Measurements from ENCODE around the gene IPO7. TPM values are rescaled to one million over a fixed set of nuclear protein-coding genes. Genes with fewer than 3 reads are reported as not detected.

Gene IPO7
- total and polyA plus RNA-seq, 10 of the 15 experiments (the other 5 are each of a cell fraction or from before 2014, with no cell fraction given), result 5.0 to 51.4 (median 30.6) TPM

DNA sequence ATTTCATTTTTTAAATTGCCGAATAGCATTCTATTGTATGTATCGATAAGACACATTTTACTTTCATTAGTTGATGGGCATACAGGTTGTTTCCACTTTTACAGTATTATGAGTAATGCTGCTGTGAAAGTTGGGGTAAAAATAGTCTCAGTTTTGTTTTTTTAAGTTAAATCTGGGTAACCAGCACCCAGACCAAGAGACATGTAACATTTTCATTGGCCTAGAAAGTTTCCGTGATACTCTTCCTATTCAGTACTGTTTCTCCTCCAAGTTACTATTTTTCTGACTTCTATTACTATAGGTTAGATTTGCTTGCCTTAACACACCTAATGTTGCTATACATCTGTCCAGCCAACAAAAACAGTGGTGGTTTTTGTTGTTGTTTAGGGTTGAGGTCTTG, 12.3 kb downstream of the IPO7 start:
- RAD21 ChIA-PET (ENCODE audit: unreplicated experiment), result no interaction called here
- SMC1A ChIA-PET (ENCODE audit: uncharacterized antibody, unreplicated experiment), result no interaction called here
- WGBS (ENCODE audit: insufficient coverage, insufficient replicate concordance, low lambda C conversion rate, missing lambda C conversion rate), result 44% methylated on average over 3 of the region's 3 CpGs
- TF ChIP-seq, protein P1, sequence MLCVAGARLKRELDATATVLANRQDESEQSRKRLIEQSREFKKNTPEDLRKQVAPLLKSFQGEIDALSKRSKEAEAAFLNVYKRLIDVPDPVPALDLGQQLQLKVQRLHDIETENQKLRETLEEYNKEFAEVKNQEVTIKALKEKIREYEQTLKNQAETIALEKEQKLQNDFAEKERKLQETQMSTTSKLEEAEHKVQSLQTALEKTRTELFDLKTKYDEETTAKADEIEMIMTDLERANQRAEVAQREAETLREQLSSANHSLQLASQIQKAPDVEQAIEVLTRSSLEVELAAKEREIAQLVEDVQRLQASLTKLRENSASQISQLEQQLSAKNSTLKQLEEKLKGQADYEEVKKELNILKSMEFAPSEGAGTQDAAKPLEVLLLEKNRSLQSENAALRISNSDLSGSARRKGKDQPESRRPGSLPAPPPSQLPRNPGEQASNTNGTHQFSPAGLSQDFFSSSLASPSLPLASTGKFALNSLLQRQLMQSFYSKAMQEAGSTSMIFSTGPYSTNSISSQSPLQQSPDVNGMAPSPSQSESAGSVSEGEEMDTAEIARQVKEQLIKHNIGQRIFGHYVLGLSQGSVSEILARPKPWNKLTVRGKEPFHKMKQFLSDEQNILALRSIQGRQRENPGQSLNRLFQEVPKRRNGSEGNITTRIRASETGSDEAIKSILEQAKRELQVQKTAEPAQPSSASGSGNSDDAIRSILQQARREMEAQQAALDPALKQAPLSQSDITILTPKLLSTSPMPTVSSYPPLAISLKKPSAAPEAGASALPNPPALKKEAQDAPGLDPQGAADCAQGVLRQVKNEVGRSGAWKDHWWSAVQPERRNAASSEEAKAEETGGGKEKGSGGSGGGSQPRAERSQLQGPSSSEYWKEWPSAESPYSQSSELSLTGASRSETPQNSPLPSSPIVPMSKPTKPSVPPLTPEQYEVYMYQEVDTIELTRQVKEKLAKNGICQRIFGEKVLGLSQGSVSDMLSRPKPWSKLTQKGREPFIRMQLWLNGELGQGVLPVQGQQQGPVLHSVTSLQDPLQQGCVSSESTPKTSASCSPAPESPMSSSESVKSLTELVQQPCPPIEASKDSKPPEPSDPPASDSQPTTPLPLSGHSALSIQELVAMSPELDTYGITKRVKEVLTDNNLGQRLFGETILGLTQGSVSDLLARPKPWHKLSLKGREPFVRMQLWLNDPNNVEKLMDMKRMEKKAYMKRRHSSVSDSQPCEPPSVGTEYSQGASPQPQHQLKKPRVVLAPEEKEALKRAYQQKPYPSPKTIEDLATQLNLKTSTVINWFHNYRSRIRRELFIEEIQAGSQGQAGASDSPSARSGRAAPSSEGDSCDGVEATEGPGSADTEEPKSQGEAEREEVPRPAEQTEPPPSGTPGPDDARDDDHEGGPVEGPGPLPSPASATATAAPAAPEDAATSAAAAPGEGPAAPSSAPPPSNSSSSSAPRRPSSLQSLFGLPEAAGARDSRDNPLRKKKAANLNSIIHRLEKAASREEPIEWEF (IDR thresholded peaks at IDR 0.05; ENCODE audit: insufficient replicate concordance, low read depth, low read length), result peak; percentile 22
- TF ChIP-seq MEF2A (IDR thresholded peaks at IDR 0.05; ENCODE audit: insufficient read depth, low read depth, low read length) (peak; percentile 71), ASH2L (IDR thresholded peaks at IDR 0.05; ENCODE audit: borderline replicate concordance, low read depth) (no peak), TCF3 (IDR thresholded peaks at IDR 0.05; ENCODE audit: borderline replicate concordance, insufficient read depth, low read depth, low read length) (no peak), PKNOX1 (IDR thresholded peaks at IDR 0.05) (peak; percentile 43; the same call in 1 of the 2 replicates), ATF7 (IDR thresholded peaks at IDR 0.05; ENCODE audit: low read depth) (peak; percentile 13; the same call in 1 of the 2 replicates), IRF5 (IDR thresholded peaks at IDR 0.05; ENCODE audit: borderline replicate concordance) (no peak), MEF2B (IDR thresholded peaks at IDR 0.05; ENCODE audit: partially characterized antibody, poor library complexity, severe bottlenecking) (peak; percentile 44), BRCA1 (IDR thresholded peaks at IDR 0.05; ENCODE audit: low read depth, low read length) (no peak)
- DNase-seq (ENCODE audit: low read depth, low spot score) (peak; percentile 60), FAIRE-seq (peak; percentile 47), ATAC-seq (peak; percentile 60)
- CTCF ChIA-PET, result interaction anchor here (2.3 kb wide), 1 partner anchor 110 kb away, joined by 6 read pairs; no protein-coding TSS in a partner anchor
- intact Hi-C loops (cut with micrococcal nuclease; ENCODE audit: unreplicated experiment), result loop anchor here (5.0 kb wide), 1 partner anchor 134 kb away; no protein-coding TSS in a partner anchor
- Histone ChIP-seq H3K27ac (ENCODE audit: control insufficient read depth, insufficient read depth) (peak overlapping the region; percentile 49), H3K4me3 (peak overlapping the region; percentile 35; the same call in 1 of the 2 replicates), H3K79me2 (ENCODE audit: control insufficient read depth, insufficient read depth, low read length) (peaks cover 93% of the 10 kb centered on the region), H4K20me1 (ENCODE audit: control insufficient read depth, insufficient read depth) (no peaks in the 10 kb centered on the region), H3K9me3 (replicated peaks; ENCODE audit: control insufficient read depth, insufficient read depth, low read length) (no peaks in the 10 kb centered on the region), H3K4me1 (ENCODE audit: control insufficient read depth, insufficient read depth, low read length) (peaks cover 10% of the 10 kb centered on the region), H3K27me3 (replicated peaks in 1 of 2; ENCODE audit: control insufficient read depth in 2 of 2, insufficient read depth in 2 of 2, low read length in 1 of 2) (no peaks in the 10 kb centered on the region), H2AFZ (ENCODE audit: control insufficient read depth, low read depth, low read length) (no peak overlapping the region), H3K9ac (ENCODE audit: control insufficient read depth, insufficient read depth, low read length) (no peak overlapping the region), H3K4me2 (ENCODE audit: control insufficient read depth, insufficient read depth) (peak overlapping the region; percentile 61), H3K36me3 (ENCODE audit: control insufficient read depth in 2 of 2, insufficient read depth in 2 of 2, low read length in 1 of 2) (no peaks in the 10 kb centered on the region; a peak in 1 of 4 replicates)
- in situ Hi-C loops (cut with MboI), result no loop called here
- BruUV-seq (replicated peaks), result TSS peak; percentile 8
- POLR2A ChIA-PET, result interaction anchor here (0.6 kb wide), 1 partner anchor 8 kb away, joined by 5 read pairs; no protein-coding TSS in a partner anchor

Measured in GM12878 (cell line).